ENCODE measurements around the gene FOSL2.

- TF ChIP-seq EP300 (IDR thresholded peaks at IDR 0.05; ENCODE audit: borderline replicate concordance) (no peak), MAX (IDR thresholded peaks at IDR 0.05) (no peak), RAD21 (IDR thresholded peaks at IDR 0.05; ENCODE audit: low read depth) (no peak), CREB1 (IDR thresholded peaks at IDR 0.05; ENCODE audit: low read depth) (no peak), TAF1 (IDR thresholded peaks at IDR 0.05; ENCODE audit: low read depth) (no peak), CEBPB (IDR thresholded peaks at IDR 0.05) (no peak), EGR1 (IDR thresholded peaks at IDR 0.05) (no peak), NFIC (IDR thresholded peaks at IDR 0.05) (no peak), FOXM1 (IDR thresholded peaks at IDR 0.05; ENCODE audit: borderline replicate concordance, low read depth) (no peak), YY1 (IDR thresholded peaks at IDR 0.05; ENCODE audit: low read depth) (no peak), ZBTB7A (IDR thresholded peaks at IDR 0.05; ENCODE audit: low read depth) (no peak)
- TF ChIP-seq, protein P1, sequence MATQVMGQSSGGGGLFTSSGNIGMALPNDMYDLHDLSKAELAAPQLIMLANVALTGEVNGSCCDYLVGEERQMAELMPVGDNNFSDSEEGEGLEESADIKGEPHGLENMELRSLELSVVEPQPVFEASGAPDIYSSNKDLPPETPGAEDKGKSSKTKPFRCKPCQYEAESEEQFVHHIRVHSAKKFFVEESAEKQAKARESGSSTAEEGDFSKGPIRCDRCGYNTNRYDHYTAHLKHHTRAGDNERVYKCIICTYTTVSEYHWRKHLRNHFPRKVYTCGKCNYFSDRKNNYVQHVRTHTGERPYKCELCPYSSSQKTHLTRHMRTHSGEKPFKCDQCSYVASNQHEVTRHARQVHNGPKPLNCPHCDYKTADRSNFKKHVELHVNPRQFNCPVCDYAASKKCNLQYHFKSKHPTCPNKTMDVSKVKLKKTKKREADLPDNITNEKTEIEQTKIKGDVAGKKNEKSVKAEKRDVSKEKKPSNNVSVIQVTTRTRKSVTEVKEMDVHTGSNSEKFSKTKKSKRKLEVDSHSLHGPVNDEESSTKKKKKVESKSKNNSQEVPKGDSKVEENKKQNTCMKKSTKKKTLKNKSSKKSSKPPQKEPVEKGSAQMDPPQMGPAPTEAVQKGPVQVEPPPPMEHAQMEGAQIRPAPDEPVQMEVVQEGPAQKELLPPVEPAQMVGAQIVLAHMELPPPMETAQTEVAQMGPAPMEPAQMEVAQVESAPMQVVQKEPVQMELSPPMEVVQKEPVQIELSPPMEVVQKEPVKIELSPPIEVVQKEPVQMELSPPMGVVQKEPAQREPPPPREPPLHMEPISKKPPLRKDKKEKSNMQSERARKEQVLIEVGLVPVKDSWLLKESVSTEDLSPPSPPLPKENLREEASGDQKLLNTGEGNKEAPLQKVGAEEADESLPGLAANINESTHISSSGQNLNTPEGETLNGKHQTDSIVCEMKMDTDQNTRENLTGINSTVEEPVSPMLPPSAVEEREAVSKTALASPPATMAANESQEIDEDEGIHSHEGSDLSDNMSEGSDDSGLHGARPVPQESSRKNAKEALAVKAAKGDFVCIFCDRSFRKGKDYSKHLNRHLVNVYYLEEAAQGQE (IDR thresholded peaks at IDR 0.05; ENCODE audit: low read depth) = no peak
- TF ChIP-seq, protein P2, sequence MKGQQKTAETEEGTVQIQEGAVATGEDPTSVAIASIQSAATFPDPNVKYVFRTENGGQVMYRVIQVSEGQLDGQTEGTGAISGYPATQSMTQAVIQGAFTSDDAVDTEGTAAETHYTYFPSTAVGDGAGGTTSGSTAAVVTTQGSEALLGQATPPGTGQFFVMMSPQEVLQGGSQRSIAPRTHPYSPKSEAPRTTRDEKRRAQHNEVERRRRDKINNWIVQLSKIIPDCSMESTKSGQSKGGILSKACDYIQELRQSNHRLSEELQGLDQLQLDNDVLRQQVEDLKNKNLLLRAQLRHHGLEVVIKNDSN (IDR thresholded peaks at IDR 0.05) = no peak
Measured at GRCh38 chr2:28348149-28348567, 44.5 kb upstream of the FOSL2 start.
